Type B pancreatic cell (in vitro differentiated cells): Measurements from ENCODE around the gene FXR1. TPM values are rescaled to one million over a fixed set of nuclear protein-coding genes. Genes with fewer than 3 reads are reported as not detected.

ENCODE experiments used
- DNase-seq: peaks from one replicate; pipeline ENCODE4 v3.0.0; 2021; ENCODE audit warnings: mixed read lengths; ENCODE audit not compliant: unreplicated experiment; ENCODE audit errors: extremely low spot score
- H3K27ac Mint-ChIP-seq: 2 replicates; pipeline ENCODE4 v1.8.0; 2021; ENCODE audit warnings: mild to moderate bottlenecking, mixed read lengths
- H3K27me3 Mint-ChIP-seq: 2 replicates; pipeline ENCODE4 v1.8.0; 2021; ENCODE audit warnings: mixed read lengths
- H3K36me3 Mint-ChIP-seq: 2 replicates; pipeline ENCODE4 v1.8.0; 2021; ENCODE audit warnings: mixed read lengths
- H3K4me1 Mint-ChIP-seq: one replicate; pipeline ENCODE4 v1.8.0; 2021; ENCODE audit warnings: mixed read lengths; ENCODE audit not compliant: unreplicated experiment
- H3K4me3 Mint-ChIP-seq: 2 replicates; pipeline ENCODE4 v1.8.0; 2021; ENCODE audit warnings: mild to moderate bottlenecking, mixed read lengths
- H3K9me3 Mint-ChIP-seq: 2 replicates; pipeline ENCODE4 v1.8.0; 2021; ENCODE audit warnings: mixed read lengths
- total RNA-seq: library from RNA; stranded (reverse); gene quantifications from 2 replicates; pipeline ENCODE4 v1.2.1, GENCODE V29; 2021; ENCODE audit warnings: low replicate concordance
- TF ChIP-seq, protein P1 (sequence below): fragments of 200-600 bp; sonication (generic); conservative IDR thresholded peaks from 2 replicates; pipeline ENCODE4 v1.5.0; 2021; ENCODE audit warnings: antibody characterized with exemption, mild to moderate bottlenecking

FXR1 gene
- total RNA-seq, 1 donor from 2014 or later, result 179 TPM

- Mint-ChIP-seq H3K27ac (no peak overlapping the region), H3K27me3 (no peaks in the 10 kb centered on the region), H3K9me3 (no peaks in the 10 kb centered on the region), H3K4me1 (no peaks in the 10 kb centered on the region), H3K4me3 (no peak overlapping the region), H3K36me3 (peaks cover 25% of the 10 kb centered on the region)
- TF ChIP-seq, protein P1, sequence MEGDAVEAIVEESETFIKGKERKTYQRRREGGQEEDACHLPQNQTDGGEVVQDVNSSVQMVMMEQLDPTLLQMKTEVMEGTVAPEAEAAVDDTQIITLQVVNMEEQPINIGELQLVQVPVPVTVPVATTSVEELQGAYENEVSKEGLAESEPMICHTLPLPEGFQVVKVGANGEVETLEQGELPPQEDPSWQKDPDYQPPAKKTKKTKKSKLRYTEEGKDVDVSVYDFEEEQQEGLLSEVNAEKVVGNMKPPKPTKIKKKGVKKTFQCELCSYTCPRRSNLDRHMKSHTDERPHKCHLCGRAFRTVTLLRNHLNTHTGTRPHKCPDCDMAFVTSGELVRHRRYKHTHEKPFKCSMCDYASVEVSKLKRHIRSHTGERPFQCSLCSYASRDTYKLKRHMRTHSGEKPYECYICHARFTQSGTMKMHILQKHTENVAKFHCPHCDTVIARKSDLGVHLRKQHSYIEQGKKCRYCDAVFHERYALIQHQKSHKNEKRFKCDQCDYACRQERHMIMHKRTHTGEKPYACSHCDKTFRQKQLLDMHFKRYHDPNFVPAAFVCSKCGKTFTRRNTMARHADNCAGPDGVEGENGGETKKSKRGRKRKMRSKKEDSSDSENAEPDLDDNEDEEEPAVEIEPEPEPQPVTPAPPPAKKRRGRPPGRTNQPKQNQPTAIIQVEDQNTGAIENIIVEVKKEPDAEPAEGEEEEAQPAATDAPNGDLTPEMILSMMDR, result no peak
- no peak for DNase-seq
These were observed 28.4 kb downstream of the FXR1 start for GRCh38 chr3:180940826-180941225.

DNA sequence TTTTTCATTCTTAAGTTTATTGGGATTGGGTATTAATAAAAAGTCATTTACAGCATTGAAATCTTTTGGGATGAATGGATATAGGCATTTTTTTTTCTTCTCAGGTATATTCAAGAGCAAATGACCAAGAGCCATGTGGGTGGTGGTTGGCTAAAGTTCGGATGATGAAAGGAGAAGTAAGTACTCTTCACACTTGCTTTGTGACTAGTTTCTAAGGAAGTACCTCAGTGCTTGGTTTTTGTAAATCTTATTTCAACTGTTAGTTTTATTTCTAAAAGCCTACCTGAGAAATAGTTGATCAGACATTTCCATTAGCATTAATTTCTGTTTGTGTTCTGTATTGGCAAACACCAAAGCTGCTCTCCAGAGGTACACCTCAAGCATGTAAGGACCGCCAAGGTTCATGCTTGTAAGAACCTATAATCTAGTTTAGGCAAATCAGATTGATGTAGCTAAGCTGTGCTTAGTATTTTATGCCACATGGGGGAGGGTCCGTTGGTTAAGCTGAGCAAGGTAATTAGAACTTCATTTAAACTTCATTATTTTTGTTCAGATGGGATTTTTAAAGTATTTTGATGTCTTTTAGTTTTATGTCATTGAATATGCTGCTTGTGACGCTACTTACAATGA, 35.4 kb downstream of the FXR1 start:
- H3K4me3 Mint-ChIP-seq, result no peak overlapping the region
- H3K27ac Mint-ChIP-seq, result no peak overlapping the region

GRCh38 chr3:180959691-180960090, 47.2 kb downstream of the FXR1 start:
- TF ChIP-seq, protein P1, result no peak
- no peak for DNase-seq
- no peaks in the 10 kb centered on the region for H3K4me1 Mint-ChIP-seq
- H3K9me3 Mint-ChIP-seq, result no peaks in the 10 kb centered on the region
- H3K4me3 Mint-ChIP-seq, result no peak overlapping the region
- no peak overlapping the region for H3K27ac Mint-ChIP-seq
- H3K36me3 Mint-ChIP-seq, result peaks cover 42% of the 10 kb centered on the region
- H3K27me3 Mint-ChIP-seq, result no peaks in the 10 kb centered on the region

More for the DNA sequence above, 35.4 kb downstream of the FXR1 start:
- H3K36me3 Mint-ChIP-seq, result peaks cover 24% of the 10 kb centered on the region
- no peaks in the 10 kb centered on the region for H3K9me3 Mint-ChIP-seq
- H3K4me1 Mint-ChIP-seq, result no peaks in the 10 kb centered on the region
- TF ChIP-seq, protein P1, result no peak
- DNase-seq, result no peak
- H3K27me3 Mint-ChIP-seq, result no peaks in the 10 kb centered on the region

GRCh38 chr3:180961087-180961486, 48.6 kb downstream of the FXR1 start:
- Mint-ChIP-seq H3K4me1 (no peaks in the 10 kb centered on the region), H3K27ac (no peak overlapping the region), H3K27me3 (no peaks in the 10 kb centered on the region), H3K36me3 (peaks cover 36% of the 10 kb centered on the region), H3K4me3 (no peak overlapping the region), H3K9me3 (no peaks in the 10 kb centered on the region)
- no peak for DNase-seq
- TF ChIP-seq, protein P1, result no peak

DNA sequence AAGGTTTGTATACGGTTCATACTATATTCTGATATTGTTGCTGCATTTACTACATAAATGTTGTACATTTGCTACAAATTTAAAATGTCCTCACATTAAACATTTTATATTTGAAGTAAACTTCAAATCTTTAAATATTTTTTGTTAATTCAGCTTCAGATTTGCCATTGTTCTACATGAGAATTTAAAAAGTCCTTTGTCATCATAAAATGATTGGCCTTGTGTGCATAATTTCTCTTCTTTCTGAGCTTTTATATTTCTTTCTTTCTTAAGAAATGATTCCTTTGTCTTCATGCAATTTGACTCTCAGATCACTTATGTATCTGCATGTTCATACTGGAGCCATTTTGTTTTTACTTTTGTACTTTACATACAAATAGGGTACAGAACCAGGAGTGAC, 49.1 kb downstream of the FXR1 start:
- no peak overlapping the region for H3K4me3 Mint-ChIP-seq
- no peaks in the 10 kb centered on the region for H3K27me3 Mint-ChIP-seq
- no peaks in the 10 kb centered on the region for H3K9me3 Mint-ChIP-seq
- no peaks in the 10 kb centered on the region for H3K4me1 Mint-ChIP-seq
- peaks cover 34% of the 10 kb centered on the region for H3K36me3 Mint-ChIP-seq
- TF ChIP-seq, protein P1, result no peak
- DNase-seq, result no peak
- no peak overlapping the region for H3K27ac Mint-ChIP-seq
